K562 (cell line): Measurements from ENCODE around the gene APOM. TPM values are rescaled to one million over a fixed set of nuclear protein-coding genes. Genes with fewer than 3 reads are reported as not detected.

Experiments used
- BHLHE40 ChIP-seq: IDR thresholded peaks from 2 replicates; pipeline ENCODE4 v1.6.1; 2011; ENCODE audit warnings: low read length, improper control_type of control experiment
- CBX3 ChIP-seq, 2 experiments: IDR thresholded peaks; 1 replicate in 1 of 2; 2 replicates in 1 of 2; pipeline ENCODE4 v1.6.1; 2012; ENCODE audit warnings: inconsistent platforms in 2 of 2, low read length in 2 of 2, borderline replicate concordance in 1 of 2, control low read depth in 1 of 2
- CTCFL ChIP-seq: IDR thresholded peaks from 2 replicates; pipeline ENCODE4 v1.6.1; 2011; ENCODE audit warnings: borderline replicate concordance, low read depth, mild to moderate bottlenecking, moderate library complexity, low read length; ENCODE audit not compliant: insufficient read depth, poor library complexity, severe bottlenecking
- ELF4 ChIP-seq: fragments of 450-650 bp; formaldehyde crosslinking; IDR thresholded peaks from 2 replicates; pipeline ENCODE4 v1.4.0; 2022; ENCODE audit warnings: missing genetic modification characterization
- GATA2 ChIP-seq: sonication (generic); formaldehyde crosslinking; IDR thresholded peaks from 2 replicates; pipeline ENCODE4 v1.4.0; 2020; ENCODE audit warnings: mild to moderate bottlenecking, missing genetic modification reagents
- GMEB1 ChIP-seq: fragments of 250-450 bp; sonication (Bioruptor Pico); IDR thresholded peaks from 2 replicates; pipeline ENCODE4 v1.4.0; 2020; ENCODE audit warnings: mild to moderate bottlenecking
- GTF2F1 ChIP-seq: IDR thresholded peaks from 2 replicates; pipeline ENCODE4 v1.6.1; 2011; ENCODE audit warnings: low read depth, low read length, improper control_type of control experiment
- HDGF ChIP-seq: fragments of 450-650 bp; IDR thresholded peaks from 2 replicates; pipeline ENCODE4 v1.6.1; 2016
- L3MBTL2 ChIP-seq: fragments of 450-650 bp; IDR thresholded peaks from 2 replicates; pipeline ENCODE4 v1.6.1; 2016; ENCODE audit warnings: mild to moderate bottlenecking, moderate library complexity
- NR2F6 ChIP-seq: fragments of 450-650 bp; formaldehyde crosslinking; IDR thresholded peaks from 2 replicates; pipeline ENCODE4 v1.4.0; 2020; ENCODE audit warnings: mild to moderate bottlenecking
- PHF20 ChIP-seq: fragments of 450-650 bp; IDR thresholded peaks from 2 replicates; pipeline ENCODE4 v1.6.1; 2018; ENCODE audit not compliant: partially characterized antibody
- PYGO2 ChIP-seq: fragments of 450-650 bp; IDR thresholded peaks from 2 replicates; pipeline ENCODE4 v1.6.1; 2016; ENCODE audit warnings: mild to moderate bottlenecking, missing genetic modification characterization, moderate library complexity, missing compliant biosample characterization
- U2AF2 ChIP-seq: fragments of 200-400 bp; formaldehyde crosslinking; optimal IDR thresholded peaks from 2 replicates; pipeline ENCODE3; 2017; ENCODE audit warnings: low read depth, mild to moderate bottlenecking, low read length
- XRCC3 ChIP-seq: fragments of 450-650 bp; IDR thresholded peaks from 2 replicates; pipeline ENCODE4 v1.6.1; 2017; ENCODE audit warnings: mild to moderate bottlenecking, moderate library complexity
- ZC3H8 ChIP-seq: fragments of 450-650 bp; IDR thresholded peaks from 2 replicates; pipeline ENCODE4 v1.6.1; 2017
- ZKSCAN3 ChIP-seq: fragments of 250-450 bp; sonication (Bioruptor Pico); IDR thresholded peaks from 2 replicates; pipeline ENCODE4 v1.4.0; 2020
- ZNF609 ChIP-seq: sonication (generic); formaldehyde crosslinking; IDR thresholded peaks from 2 replicates; pipeline ENCODE4 v1.8.1; 2023; ENCODE audit warnings: missing genetic modification reagents, mild to moderate bottlenecking, borderline replicate concordance
- ZNF75A ChIP-seq: fragments of 450-650 bp; formaldehyde crosslinking; IDR thresholded peaks from 2 replicates; pipeline ENCODE4 v1.4.0; 2020; ENCODE audit warnings: mild to moderate bottlenecking
- polyA plus RNA-seq, 8 experiments: library from polyadenylated mRNA; depleted of rRNA in 4 of 8; stranded (reverse) in 5 of 8; unstranded in 3 of 8; fragments of >200 nt; fragmentation: Nextera tagmentation in 2 of 8; fragmentation: Illumina TruSeq in 1 of 8; extraction: Ambion mirVana in 2 of 8; extraction: Trizol in 1 of 8; gene quantifications; 2 replicates each; pipeline versions ENCODE4 v1.2.1 to v1.2.3, GENCODE V29; 2011 to 2014; ENCODE audit warnings: inconsistent platforms in 1 of 8, missing spikeins in 1 of 8
- total RNA-seq, 7 experiments: library from RNA; depleted of rRNA in 6 of 7; stranded (reverse); fragments of >200 nt in 6 of 7; fragmentation: Illumina TruSeq in 2 of 7; extraction: Trizol in 2 of 7; gene quantifications; 2 replicates each; pipeline versions ENCODE4 v1.2.1 to v1.2.3, GENCODE V29; 2011 to 2021; ENCODE audit warnings: low replicate concordance in 1 of 7

Gene APOM
- total and polyA plus RNA-seq, 9 of the 15 experiments (the other 6 are each of a cell fraction or from before 2014, with no cell fraction given): 5.7 to 24.3 (median 10.4) TPM

- TF ChIP-seq CTCFL (no peak), ZNF75A (CRISPR knock-in tag) (no peak), HDGF (0 out of 2 replicates have a peak, but pooled peaks have one; percentile 85), NR2F6 (CRISPR knock-in tag) (no peak), U2AF2 (no peak), GATA2 (CRISPR knock-in tag) (no peak), L3MBTL2 (no peak), ZNF609 (CRISPR knock-in tag) (0 out of 2 replicates have a peak, but pooled peaks have one; percentile 56), ZKSCAN3 (CRISPR knock-in tag) (no peak), PHF20 (no peak), BHLHE40 (no peak), XRCC3 (no peak), CBX3 (IDR thresholded peaks at IDR 0.05; ENCODE audit: borderline replicate concordance in 1 of 2, low read length in 2 of 2) (no peak), GMEB1 (CRISPR knock-in tag) (no peak), ELF4 (CRISPR knock-in tag) (peak; percentile 66; the same call in 1 of the 2 replicates), PYGO2 (tag) (no peak), GTF2F1 (no peak), ZC3H8 (peak; percentile 66; the same call in 1 of the 2 replicates)
Measured at GRCh38 chr6:31621320-31621939, 34.3 kb upstream of the APOM start (continued).
